ENCODE data around the gene SNAI3. TPM values are rescaled to one million over a fixed set of nuclear protein-coding genes. Genes with fewer than 3 reads are reported as not detected.

SNAI3 gene
- total and polyA plus RNA-seq, 5 donors = 0.39 to 2.8 (median 2.1) TPM

GRCh38 chr16:88634141-88634993 lies 51.9 kb downstream of the SNAI3 start:
- H3K27ac ChIP-seq (ENCODE audit: low read length) = no peak overlapping the region
- H3K9me3 ChIP-seq (ENCODE audit: control insufficient read depth, low read length) = no peaks in the 10 kb centered on the region
- intact Hi-C loops (cut with DNase I) = no loop called here
- ATAC-seq = peak; percentile 56 to 65
- H3K27me3 ChIP-seq (ENCODE audit: control insufficient read depth, insufficient read depth) = no peaks in the 10 kb centered on the region
- peak; percentile 59 to 84 (median 79) for DNase-seq
- WGBS = 12% methylated on average over 82 of the region's 82 CpGs
- peaks cover 3% of the 10 kb centered on the region for H3K4me1 ChIP-seq (ENCODE audit: control insufficient read depth, insufficient read depth, low read length)
- peak overlapping the region; percentile 34 for H3K4me3 ChIP-seq (ENCODE audit: low read length)

GRCh38 chr16:88633684-88634140 lies 52.6 kb downstream of the SNAI3 start:
- peak; percentile 22 to 26 for ATAC-seq
- Histone ChIP-seq H3K4me1 (ENCODE audit: control insufficient read depth, insufficient read depth, low read length) (peaks cover 3% of the 10 kb centered on the region), H3K9me3 (ENCODE audit: control insufficient read depth, low read length) (no peaks in the 10 kb centered on the region), H3K4me3 (ENCODE audit: low read length) (no peak overlapping the region), H3K27me3 (ENCODE audit: control insufficient read depth, insufficient read depth) (no peaks in the 10 kb centered on the region), H3K27ac (ENCODE audit: low read length) (no peak overlapping the region)
- no peak for DNase-seq
- intact Hi-C loops (cut with DNase I) = no loop called here
- 46% methylated on average over 23 of the region's 23 CpGs for WGBS

- no peaks in the 10 kb centered on the region for H3K27me3 ChIP-seq (ENCODE audit: control insufficient read depth, insufficient read depth)
- no peak overlapping the region for H3K27ac ChIP-seq (ENCODE audit: low read length)
- H3K9me3 ChIP-seq (ENCODE audit: control insufficient read depth, low read length) = no peaks in the 10 kb centered on the region
- ATAC-seq (no peak), DNase-seq (no peak)
- intact Hi-C loops (cut with DNase I) = no loop called here
- H3K4me3 ChIP-seq (ENCODE audit: low read length) = no peak overlapping the region
- peaks cover 6% of the 10 kb centered on the region for H3K4me1 ChIP-seq (ENCODE audit: control insufficient read depth, insufficient read depth, low read length)
- 93% methylated on average over 11 of the region's 11 CpGs for WGBS
Observed at GRCh38 chr16:88632587-88632930, 53.7 kb downstream of the SNAI3 start.

GRCh38 chr16:88631920-88632586 lies 54.3 kb downstream of the SNAI3 start:
- Histone ChIP-seq H3K27me3 (ENCODE audit: control insufficient read depth, insufficient read depth) (no peaks in the 10 kb centered on the region), H3K4me1 (ENCODE audit: control insufficient read depth, insufficient read depth, low read length) (peaks cover 6% of the 10 kb centered on the region), H3K4me3 (ENCODE audit: low read length) (no peak overlapping the region), H3K27ac (ENCODE audit: low read length) (no peak overlapping the region), H3K9me3 (ENCODE audit: control insufficient read depth, low read length) (no peaks in the 10 kb centered on the region)
- intact Hi-C loops (cut with DNase I) = no loop called here
- WGBS = 88% methylated on average over 30 of the region's 30 CpGs
- DNase-seq = no peak
- no peak for ATAC-seq

GRCh38 chr16:88631384-88631783 lies 54.9 kb downstream of the SNAI3 start:
- Histone ChIP-seq H3K27me3 (ENCODE audit: control insufficient read depth, insufficient read depth) (no peaks in the 10 kb centered on the region), H3K4me3 (ENCODE audit: low read length) (no peak overlapping the region), H3K9me3 (ENCODE audit: control insufficient read depth, low read length) (no peaks in the 10 kb centered on the region), H3K27ac (ENCODE audit: low read length) (no peak overlapping the region), H3K4me1 (ENCODE audit: control insufficient read depth, insufficient read depth, low read length) (peaks cover 6% of the 10 kb centered on the region)
- ATAC-seq (no peak), DNase-seq (no peak)
- 60% methylated on average over 16 of the region's 16 CpGs for WGBS
- intact Hi-C loops (cut with DNase I) = no loop called here

GRCh38 chr16:88630941-88631340 lies 55.4 kb downstream of the SNAI3 start:
- intact Hi-C loops (cut with DNase I) = no loop called here
- Histone ChIP-seq H3K27ac (ENCODE audit: low read length) (no peak overlapping the region), H3K4me1 (ENCODE audit: control insufficient read depth, insufficient read depth, low read length) (peaks cover 6% of the 10 kb centered on the region), H3K9me3 (ENCODE audit: control insufficient read depth, low read length) (no peaks in the 10 kb centered on the region), H3K27me3 (ENCODE audit: control insufficient read depth, insufficient read depth) (no peaks in the 10 kb centered on the region), H3K4me3 (ENCODE audit: low read length) (no peak overlapping the region)
- 89% methylated on average over 23 of the region's 23 CpGs for WGBS
- ATAC-seq (no peak), DNase-seq (no peak)

- Histone ChIP-seq H3K4me3 (ENCODE audit: low read length) (no peak overlapping the region), H3K4me1 (ENCODE audit: control insufficient read depth, insufficient read depth, low read length) (peaks cover 6% of the 10 kb centered on the region), H3K27ac (ENCODE audit: low read length) (no peak overlapping the region), H3K9me3 (ENCODE audit: control insufficient read depth, low read length) (no peaks in the 10 kb centered on the region), H3K27me3 (ENCODE audit: control insufficient read depth, insufficient read depth) (no peaks in the 10 kb centered on the region)
- DNase-seq (no peak), ATAC-seq (no peak)
- WGBS = 85% methylated on average over 12 of the region's 12 CpGs
- intact Hi-C loops (cut with DNase I) = no loop called here
Observed at GRCh38 chr16:88630433-88630832, 55.9 kb downstream of the SNAI3 start.

GRCh38 chr16:88629835-88630234 lies 56.5 kb downstream of the SNAI3 start:
- Histone ChIP-seq H3K27ac (ENCODE audit: low read length) (no peak overlapping the region), H3K9me3 (ENCODE audit: control insufficient read depth, low read length) (no peaks in the 10 kb centered on the region), H3K27me3 (ENCODE audit: control insufficient read depth, insufficient read depth) (no peaks in the 10 kb centered on the region), H3K4me3 (ENCODE audit: low read length) (no peak overlapping the region), H3K4me1 (ENCODE audit: control insufficient read depth, insufficient read depth, low read length) (peaks cover 6% of the 10 kb centered on the region)
- no peak for DNase-seq
- ATAC-seq = no peak
- intact Hi-C loops (cut with DNase I) = no loop called here
- WGBS = 84% methylated on average over 9 of the region's 9 CpGs

GRCh38 chr16:88628512-88628974 lies 57.8 kb downstream of the SNAI3 start:
- no peak overlapping the region for H3K4me3 ChIP-seq (ENCODE audit: low read length)
- H3K27me3 ChIP-seq (ENCODE audit: control insufficient read depth, insufficient read depth) = no peaks in the 10 kb centered on the region
- DNase-seq = peak in 1 of 3 donors; percentile 82
- peak; percentile 75 for ATAC-seq
- no peaks in the 10 kb centered on the region for H3K9me3 ChIP-seq (ENCODE audit: control insufficient read depth, low read length)
- peaks cover 2% of the 10 kb centered on the region for H3K4me1 ChIP-seq (ENCODE audit: control insufficient read depth, insufficient read depth, low read length)
- intact Hi-C loops (cut with DNase I) = no loop called here
- peak overlapping the region; percentile 32 for H3K27ac ChIP-seq (ENCODE audit: low read length)
- WGBS = 41% methylated on average over 12 of the region's 12 CpGs

Data from right cardiac atrium (tissue), 5 donors.